Kidney (tissue), 14 donors: ENCODE measurements around the gene CALHM1. TPM values are rescaled to one million over a fixed set of nuclear protein-coding genes. Genes with fewer than 3 reads are reported as not detected.
"Not testable (repeated sequence)": the region's sequence is repeated elsewhere in the genome, so short reads cannot be mapped to it uniquely, and the experiment has no call there.

ENCODE experiments used
- DNase-seq, 5 donors: peaks; one replicate each; pipeline ENCODE4 v3.0.0-alpha.2; 2013 to 2020
- FAIRE-seq: peaks from 2 replicates; lab custom pipeline; 2012; peaks lifted over from hg19 to GRCh38; lab: Jason Lieb, UNC
- H3K27ac ChIP-seq, 2 donors: one replicate each; pipeline ENCODE4 v1.7.0; 2013; ENCODE audit warnings: low read depth in 2 of 2, low read length in 2 of 2, inconsistent platforms in 1 of 2
- H3K27me3 ChIP-seq: one replicate; pipeline ENCODE4 v1.7.1; 2013; ENCODE audit warnings: low read length, inconsistent platforms; ENCODE audit not compliant: control insufficient read depth, insufficient read depth
- H3K36me3 ChIP-seq, 3 donors: one replicate each; pipeline versions ENCODE4 v1.7.0 to v1.7.1; 2013; ENCODE audit warnings: low read length in 3 of 3, control low read depth in 1 of 3, inconsistent platforms in 1 of 3; ENCODE audit not compliant: insufficient read depth in 3 of 3, control insufficient read depth in 2 of 3
- H3K4me1 ChIP-seq, 3 donors: one replicate each; pipeline versions ENCODE4 v1.7.0 to v1.7.1; 2013; ENCODE audit warnings: low read length in 3 of 3, inconsistent platforms in 1 of 3, low read depth in 1 of 3; ENCODE audit not compliant: control insufficient read depth in 2 of 3, insufficient read depth in 2 of 3
- H3K4me3 ChIP-seq, 3 donors: one replicate each; pipeline versions ENCODE4 v1.7.0 to v1.8.1; 2013; ENCODE audit warnings: low read length in 3 of 3, control low read depth in 1 of 3, inconsistent platforms in 1 of 3
- H3K9ac ChIP-seq, 3 donors: one replicate each; pipeline versions ENCODE4 v1.7.0 to v1.7.1; 2013; ENCODE audit warnings: low read length in 3 of 3, control low read depth in 1 of 3, inconsistent platforms in 1 of 3
- H3K9me3 ChIP-seq, 3 donors: one replicate each; pipeline versions ENCODE4 v1.7.0 to v1.7.1; 2013; ENCODE audit warnings: low read length in 3 of 3, control low read depth in 1 of 3, inconsistent platforms in 1 of 3; ENCODE audit not compliant: control insufficient read depth in 2 of 3, insufficient read depth in 1 of 3
- intact Hi-C: fragments of 100-400 bp; cut with DNase I; formaldehyde crosslinking; loops from one replicate; pipeline ENCODE4 v1.11.1; 2022
- polyA plus RNA-seq: library from polyadenylated mRNA; stranded (reverse); fragments of 350-450 nt; fragmentation: Illumina TruSeq; extraction: RNeasy Lipid Tissue Mini Kit (QIAGEN cat#74804); gene quantifications from one replicate; pipeline ENCODE4 v1.2.3, GENCODE V29; 2014; ENCODE audit warnings: low read depth, low replicate concordance; ENCODE audit not compliant: insufficient read depth
- total RNA-seq: library from RNA; stranded (reverse); fragmentation: NEBNext Ultra II Directional; extraction: Animal tissue kit (Norgen Biotek cat#: 25700); gene quantifications from one replicate; pipeline ENCODE4 v1.2.1, GENCODE V29; 2021
- TF ChIP-seq, protein P1 (sequence below): IDR thresholded peaks from 3 replicates; pipeline ENCODE4 v1.5.1; 2012; ENCODE audit warnings: mild to moderate bottlenecking, moderate library complexity, borderline replicate concordance; ENCODE audit not compliant: insufficient read depth; ENCODE audit errors: extremely low read depth
- donor health status: control.
- donor health status: control.
- donor health status: control.
- donor health status: control.
- donor health status: control.
- donor health status: DM: yes; HTN: yes; CAD: no.
- donor health status: Normal renal cell carcinoma (clear cell type).

CALHM1 gene
- total and polyA plus RNA-seq, 2 donors from 2014 or later: not detected

DNA sequence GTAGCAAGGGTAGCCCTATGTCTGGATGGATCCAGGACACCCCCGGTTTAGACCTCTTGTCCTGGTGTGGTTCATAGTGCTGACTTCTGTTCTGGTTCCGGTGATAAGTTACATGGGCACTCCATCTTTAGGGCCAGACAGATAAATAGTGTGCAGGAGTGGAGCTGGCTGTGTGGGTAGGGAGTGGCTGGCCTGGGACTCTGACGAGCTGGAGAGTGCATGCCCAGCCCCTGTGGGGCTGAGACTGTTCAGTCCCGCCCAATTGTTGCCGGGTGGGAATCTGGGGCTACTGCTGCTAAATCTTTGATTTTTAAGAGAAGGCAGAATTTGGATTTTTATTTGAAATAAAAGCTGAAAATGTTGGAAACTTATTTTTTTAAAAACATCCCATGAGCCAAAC lies 35.0 kb downstream of the CALHM1 start:
- DNase-seq (no peak), FAIRE-seq (no peak)
- Histone ChIP-seq H3K4me1 (no peaks in the 10 kb centered on the region), H3K4me3 (no peak overlapping the region), H3K27ac (no peak overlapping the region), H3K9ac (no peak overlapping the region), H3K36me3 (peaks cover 12 to 46% (median 25%) of the 10 kb centered on the region in 3 donors), H3K9me3 (no peaks in the 10 kb centered on the region), H3K27me3 (no peaks in the 10 kb centered on the region)
- TF ChIP-seq, protein P1, sequence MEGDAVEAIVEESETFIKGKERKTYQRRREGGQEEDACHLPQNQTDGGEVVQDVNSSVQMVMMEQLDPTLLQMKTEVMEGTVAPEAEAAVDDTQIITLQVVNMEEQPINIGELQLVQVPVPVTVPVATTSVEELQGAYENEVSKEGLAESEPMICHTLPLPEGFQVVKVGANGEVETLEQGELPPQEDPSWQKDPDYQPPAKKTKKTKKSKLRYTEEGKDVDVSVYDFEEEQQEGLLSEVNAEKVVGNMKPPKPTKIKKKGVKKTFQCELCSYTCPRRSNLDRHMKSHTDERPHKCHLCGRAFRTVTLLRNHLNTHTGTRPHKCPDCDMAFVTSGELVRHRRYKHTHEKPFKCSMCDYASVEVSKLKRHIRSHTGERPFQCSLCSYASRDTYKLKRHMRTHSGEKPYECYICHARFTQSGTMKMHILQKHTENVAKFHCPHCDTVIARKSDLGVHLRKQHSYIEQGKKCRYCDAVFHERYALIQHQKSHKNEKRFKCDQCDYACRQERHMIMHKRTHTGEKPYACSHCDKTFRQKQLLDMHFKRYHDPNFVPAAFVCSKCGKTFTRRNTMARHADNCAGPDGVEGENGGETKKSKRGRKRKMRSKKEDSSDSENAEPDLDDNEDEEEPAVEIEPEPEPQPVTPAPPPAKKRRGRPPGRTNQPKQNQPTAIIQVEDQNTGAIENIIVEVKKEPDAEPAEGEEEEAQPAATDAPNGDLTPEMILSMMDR: no peak
- intact Hi-C loops: no loop called here

- H3K9me3 ChIP-seq: no peaks in the 10 kb centered on the region
- H3K36me3 ChIP-seq: peaks cover 22 to 55% (median 53%) of the 10 kb centered on the region in 3 donors
- no peaks in the 10 kb centered on the region for H3K4me1 ChIP-seq
- DNase-seq: no peak
- no peaks in the 10 kb centered on the region for H3K27me3 ChIP-seq
- H3K4me3 ChIP-seq: no peak overlapping the region
- H3K9ac ChIP-seq: no peak overlapping the region
- FAIRE-seq: no peak
- no peak overlapping the region for H3K27ac ChIP-seq
- intact Hi-C loops: loop anchor here (5.0 kb wide), 1 partner anchor 68 kb away; no protein-coding TSS in a partner anchor
- TF ChIP-seq, protein P1: no peak
These were observed 39.6 kb downstream of the CALHM1 start for GRCh38 chr10:103419101-103419500.

DNA sequence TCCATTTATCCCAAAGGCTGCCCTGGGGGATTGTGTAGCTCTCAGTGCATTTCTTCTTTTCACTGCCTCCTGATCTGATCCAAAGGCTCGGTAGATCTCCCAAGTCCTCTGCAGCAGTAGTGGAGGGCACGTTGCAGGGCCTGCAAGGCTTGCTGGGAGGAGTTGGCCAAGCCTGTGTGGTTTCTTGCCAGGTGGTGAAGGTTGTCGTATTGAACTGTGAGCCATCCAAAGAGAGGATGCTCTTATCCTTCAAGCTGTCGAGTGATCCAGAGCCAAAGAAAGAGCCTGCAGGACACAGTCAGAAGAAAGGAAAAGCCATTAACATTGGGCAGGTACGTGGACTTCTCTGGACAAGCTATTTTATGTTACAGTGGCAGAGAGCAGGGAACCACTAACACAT lies 41.1 kb downstream of the CALHM1 start:
- H3K27ac ChIP-seq: no peak overlapping the region
- no peaks in the 10 kb centered on the region for H3K4me1 ChIP-seq
- H3K27me3 ChIP-seq: no peaks in the 10 kb centered on the region
- FAIRE-seq (no peak), DNase-seq (no peak)
- peaks cover 29 to 59% (median 56%) of the 10 kb centered on the region in 3 donors for H3K36me3 ChIP-seq
- H3K4me3 ChIP-seq: no peak overlapping the region
- TF ChIP-seq, protein P1: no peak
- intact Hi-C loops: loop anchor here (5.0 kb wide), 1 partner anchor 70 kb away; no protein-coding TSS in a partner anchor
- no peak overlapping the region for H3K9ac ChIP-seq
- no peaks in the 10 kb centered on the region for H3K9me3 ChIP-seq

GRCh38 chr10:103417148-103417469 lies 41.6 kb downstream of the CALHM1 start:
- not testable (repeated sequence) for H3K27ac ChIP-seq, H3K4me1 ChIP-seq, FAIRE-seq, H3K27me3 ChIP-seq, H3K9ac ChIP-seq, H3K9me3 ChIP-seq, DNase-seq, H3K4me3 ChIP-seq
- H3K36me3 ChIP-seq: peaks cover 31 to 59% (median 56%) of the 10 kb centered on the region in 3 donors
- intact Hi-C loops: loop anchor here (5.0 kb wide), 1 partner anchor 70 kb away; no protein-coding TSS in a partner anchor
